ENCODE measurements around the gene MADCAM1. TPM values are rescaled to one million over a fixed set of nuclear protein-coding genes. Genes with fewer than 3 reads are reported as not detected.

MADCAM1 gene
- total RNA-seq, 2 donors from 2014 or later = 3.1 to 5.9 TPM

GRCh38 chr19:538641-539428, 42.5 kb downstream of the MADCAM1 start:
- no peak for ATAC-seq
- intact Hi-C loops (cut with DNase I, micrococcal nuclease) = no loop called here
- DNase-seq = no peak

GRCh38 chr19:539429-540030, 43.2 kb downstream of the MADCAM1 start:
- intact Hi-C loops (cut with DNase I, micrococcal nuclease) = no loop called here
- ATAC-seq (no peak), DNase-seq (no peak)

GRCh38 chr19:540867-541637, 44.8 kb downstream of the MADCAM1 start:
- ATAC-seq (no peak), DNase-seq (no peak)
- intact Hi-C loops (cut with DNase I, micrococcal nuclease) = no loop called here

GRCh38 chr19:541699-542098, 45.4 kb downstream of the MADCAM1 start:
- no peak for ATAC-seq
- no peak for DNase-seq
- intact Hi-C loops (cut with DNase I, micrococcal nuclease) = no loop called here

- peak; percentile 9 for ATAC-seq
- intact Hi-C loops (cut with DNase I, micrococcal nuclease) = no loop called here
- DNase-seq = no peak
Measured at GRCh38 chr19:542173-542866, 46.0 kb downstream of the MADCAM1 start.

GRCh38 chr19:543910-544608, 47.8 kb downstream of the MADCAM1 start, which contains the start of gene GZMM:
TSS of gene GZMM (plus strand) at chr19:544053. CDS start at chr19:544072, 19 bp downstream.
- ATAC-seq (peak; percentile 34), DNase-seq (no peak)
- intact Hi-C loops (cut with DNase I, micrococcal nuclease) = no loop called here

GRCh38 chr19:547117-547516, 50.8 kb downstream of the MADCAM1 start:
- intact Hi-C loops (cut with DNase I, micrococcal nuclease) = no loop called here
- DNase-seq = no peak
- no peak for ATAC-seq

GRCh38 chr19:547836-548720, 51.8 kb downstream of the MADCAM1 start:
- DNase-seq (no peak), ATAC-seq (no peak)
- intact Hi-C loops (cut with DNase I, micrococcal nuclease) = no loop called here

- ATAC-seq = no peak
- DNase-seq = peak in 1 of 2 donors; percentile 7
- intact Hi-C loops (cut with DNase I, micrococcal nuclease) = no loop called here
Measured at GRCh38 chr19:548886-549830, 52.9 kb downstream of the MADCAM1 start.

- ATAC-seq (no peak), DNase-seq (no peak)
- intact Hi-C loops (cut with DNase I, micrococcal nuclease) = no loop called here
Measured at GRCh38 chr19:554817-555216, 58.5 kb downstream of the MADCAM1 start.

Other genes starting within 250 kb of the MADCAM1 start
- 100 to 1,000 TPM in 1 of 2 donors, 10 to 100 TPM in 1; 85.2 to 109 TPM for gene PLPP2, start 205.1 kb upstream of the MADCAM1 start, total RNA-seq
- 10 to 100 TPM; 14.6 to 15.7 TPM for gene MIER2, start 151.7 kb upstream of the MADCAM1 start, total RNA-seq
- gene C2CD4C, start 87.3 kb upstream of the MADCAM1 start, total RNA-seq = under 1 TPM; 0.59 to 0.85 TPM
- 1 to 10 TPM; 4.7 to 9.4 TPM for gene SHC2, start 35.5 kb upstream of the MADCAM1 start, total RNA-seq
- 10 to 100 TPM; 17.4 to 19.9 TPM for gene TPGS1, start 11.0 kb downstream of the MADCAM1 start, total RNA-seq
- 10 to 100 TPM; 62.4 to 67.6 TPM for gene CDC34, start 35.3 kb downstream of the MADCAM1 start, total RNA-seq
- gene GZMM, start 47.6 kb downstream of the MADCAM1 start, total RNA-seq = under 1 TPM in 1 of 2 donors, not detected in 1; 0.67 TPM
- 1,000 to 10,000 TPM in 1 of 2 donors, 100 to 1,000 TPM in 1; 751 to 1,370 TPM for gene BSG, start 76.1 kb downstream of the MADCAM1 start, total RNA-seq
- gene HCN2, start 93.4 kb downstream of the MADCAM1 start, total RNA-seq = under 1 TPM; 0.15 to 0.39 TPM
- gene POLRMT, start 137.1 kb downstream of the MADCAM1 start, total RNA-seq = 10 to 100 TPM; 52.7 to 64.6 TPM
- not detected for gene FGF22, start 143.4 kb downstream of the MADCAM1 start, total RNA-seq
- gene RNF126, start 166.7 kb downstream of the MADCAM1 start, total RNA-seq = 10 to 100 TPM; 60.1 to 73.1 TPM
- gene FSTL3, start 179.9 kb downstream of the MADCAM1 start, total RNA-seq = 1 to 10 TPM; 4.9 to 8.7 TPM
- not detected for gene PRSS57, start 199.0 kb downstream of the MADCAM1 start, total RNA-seq
- gene PALM, start 212.4 kb downstream of the MADCAM1 start, total RNA-seq = 10 to 100 TPM in 1 of 2 donors, 1 to 10 TPM in 1; 8.7 to 11.9 TPM

Data from left colon (tissue), 2 donors.